HEK293T (cell line): Measurements from ENCODE around the gene DOK4.
A peak's percentile ranks its signal among the peaks of the same experiment; 100 is the strongest.

ENCODE experiments used
- CTCF ChIA-PET: fragments of 350-600 bp; formaldehyde crosslinking; extraction: SDS; loops from one replicate; lab custom pipeline; 2021; ENCODE audit warnings: antibody characterized with exemption, inconsistent platforms; lab: Yijun Ruan, JAX
- POLR2A ChIA-PET: fragments of 350-600 bp; formaldehyde crosslinking; extraction: SDS; loops from one replicate; lab custom pipeline; 2020; ENCODE audit warnings: antibody characterized with exemption, inconsistent platforms; lab: Yijun Ruan, JAX
- DNase-seq: peaks from one replicate; pipeline ENCODE4 v3.0.0; 2012; ENCODE audit warnings: mixed read lengths; ENCODE audit errors: extremely low spot score
- ARNT ChIP-seq: fragments of 450-650 bp; IDR thresholded peaks from 2 replicates; pipeline ENCODE4 v1.6.1; 2017; ENCODE audit warnings: mild to moderate bottlenecking
- BHLHE40 ChIP-seq: fragments of 450-650 bp; IDR thresholded peaks from 2 replicates; pipeline ENCODE4 v1.6.1; 2016; ENCODE audit warnings: mild to moderate bottlenecking, moderate library complexity, borderline replicate concordance
- CTBP1 ChIP-seq: fragments of 450-650 bp; IDR thresholded peaks from 2 replicates; pipeline ENCODE4 v1.6.1; 2016; ENCODE audit warnings: borderline replicate concordance
- ELF4 ChIP-seq: fragments of 450-650 bp; IDR thresholded peaks from 2 replicates; pipeline ENCODE4 v1.6.1; 2017; ENCODE audit warnings: antibody characterized with exemption
- FOXA1 ChIP-seq: fragments of 450-650 bp; IDR thresholded peaks from 2 replicates; pipeline ENCODE4 v1.6.1; 2016; ENCODE audit warnings: mild to moderate bottlenecking
- FOXK2 ChIP-seq: fragments of 450-650 bp; IDR thresholded peaks from 2 replicates; pipeline ENCODE4 v1.6.1; 2016; ENCODE audit warnings: mild to moderate bottlenecking
- FOXM1 ChIP-seq: fragments of 450-650 bp; IDR thresholded peaks from 2 replicates; pipeline ENCODE4 v1.6.1; 2017; ENCODE audit warnings: mild to moderate bottlenecking, borderline replicate concordance
- HDGF ChIP-seq: fragments of 450-650 bp; IDR thresholded peaks from 2 replicates; pipeline ENCODE4 v1.6.1; 2017; ENCODE audit warnings: antibody characterized with exemption, borderline replicate concordance
- L3MBTL2 ChIP-seq: fragments of 450-650 bp; conservative IDR thresholded peaks from 2 replicates; pipeline ENCODE4 v1.6.1; 2016; ENCODE audit warnings: mild to moderate bottlenecking
- LEF1 ChIP-seq: fragments of 450-650 bp; IDR thresholded peaks from 2 replicates; pipeline ENCODE4 v1.6.1; 2017; ENCODE audit warnings: mild to moderate bottlenecking, borderline replicate concordance
- NFRKB ChIP-seq: fragments of 450-650 bp; IDR thresholded peaks from 2 replicates; pipeline ENCODE4 v1.6.1; 2016; ENCODE audit warnings: mild to moderate bottlenecking, moderate library complexity
- PKNOX1 ChIP-seq: fragments of 450-650 bp; IDR thresholded peaks from 2 replicates; pipeline ENCODE4 v1.6.1; 2016
- SP1 ChIP-seq: fragments of 450-650 bp; IDR thresholded peaks from 2 replicates; pipeline ENCODE4 v1.6.1; 2017
- SUZ12 ChIP-seq: fragments of 450-650 bp; IDR thresholded peaks from 2 replicates; pipeline ENCODE4 v1.6.1; 2016; ENCODE audit warnings: mild to moderate bottlenecking
- TARDBP ChIP-seq: fragments of 450-650 bp; IDR thresholded peaks from 2 replicates; pipeline ENCODE4 v1.6.1; 2016
- ZNF384 ChIP-seq: fragments of 450-650 bp; IDR thresholded peaks from 2 replicates; pipeline ENCODE4 v1.6.1; 2016

The DOK4 gene

GRCh38 chr16:57480754-57481230 is 5.5 kb downstream of the DOK4 start:
- no peak for DNase-seq
- no peak for TF ChIP-seq SP1
- TF ChIP-seq ARNT, result no peak
- no peak for TF ChIP-seq HDGF
- ChIA-PET CTCF (interaction anchor here (0.8 kb wide), 1 partner anchor 39 kb away, joined by 4 read pairs; no protein-coding TSS in a partner anchor), POLR2A (no interaction called here)

DNA sequence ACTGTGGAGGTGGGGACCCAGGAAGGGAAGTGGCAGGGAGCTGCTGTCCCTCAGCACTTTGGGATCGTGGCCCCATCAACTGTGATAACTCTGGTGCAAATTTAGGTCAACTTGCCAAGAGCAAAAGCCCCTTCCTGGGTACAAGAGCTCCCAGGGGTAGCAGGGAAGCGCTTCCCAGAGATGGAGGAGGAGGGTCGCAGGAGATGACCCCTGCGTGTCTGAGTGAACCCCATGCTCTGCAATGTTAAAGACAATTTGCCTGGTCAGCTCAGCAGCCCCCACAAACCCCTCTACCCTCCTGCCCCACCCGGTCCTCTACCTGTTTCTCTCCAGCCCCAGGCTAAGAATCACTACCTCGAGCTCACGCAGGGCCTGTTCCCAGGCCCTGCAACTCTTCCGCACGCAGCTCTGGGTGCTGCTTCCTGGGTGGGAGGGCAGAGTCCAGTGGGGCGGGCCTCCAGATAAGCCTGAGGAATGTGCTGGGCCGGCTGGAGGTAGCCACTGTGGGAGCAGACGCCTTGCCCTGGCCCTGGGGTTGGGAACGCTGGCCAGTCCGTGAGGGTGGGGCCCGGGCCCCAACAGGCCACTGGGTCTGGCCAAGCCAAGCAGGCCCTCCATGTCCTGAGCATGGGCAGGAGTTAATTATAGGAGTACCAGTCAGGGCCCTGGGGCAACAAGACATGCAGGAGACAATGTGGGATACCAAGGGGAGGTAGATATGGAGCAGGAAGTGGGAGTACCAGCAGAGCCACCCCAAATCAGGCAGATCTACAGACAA is 6.1 kb downstream of the DOK4 start:
- ChIA-PET POLR2A (interaction anchor here (1.0 kb wide), 1 partner anchor 33 kb away, joined by 3 read pairs; the partner anchor contains the start of genes CIAPIN1 and COQ9), CTCF (no interaction called here)
- TF ChIP-seq CTBP1 (no peak), FOXK2 (no peak), ELF4 (no peak), BHLHE40 (no peak), TARDBP (no peak), FOXA1 (no peak), ZNF384 (no peak), L3MBTL2 (no peak), PKNOX1 (no peak), FOXM1 (no peak), HDGF (no peak), SUZ12 (no peak), NFRKB (no peak), SP1 (no peak), ARNT (no peak)
- no peak for DNase-seq

DNA sequence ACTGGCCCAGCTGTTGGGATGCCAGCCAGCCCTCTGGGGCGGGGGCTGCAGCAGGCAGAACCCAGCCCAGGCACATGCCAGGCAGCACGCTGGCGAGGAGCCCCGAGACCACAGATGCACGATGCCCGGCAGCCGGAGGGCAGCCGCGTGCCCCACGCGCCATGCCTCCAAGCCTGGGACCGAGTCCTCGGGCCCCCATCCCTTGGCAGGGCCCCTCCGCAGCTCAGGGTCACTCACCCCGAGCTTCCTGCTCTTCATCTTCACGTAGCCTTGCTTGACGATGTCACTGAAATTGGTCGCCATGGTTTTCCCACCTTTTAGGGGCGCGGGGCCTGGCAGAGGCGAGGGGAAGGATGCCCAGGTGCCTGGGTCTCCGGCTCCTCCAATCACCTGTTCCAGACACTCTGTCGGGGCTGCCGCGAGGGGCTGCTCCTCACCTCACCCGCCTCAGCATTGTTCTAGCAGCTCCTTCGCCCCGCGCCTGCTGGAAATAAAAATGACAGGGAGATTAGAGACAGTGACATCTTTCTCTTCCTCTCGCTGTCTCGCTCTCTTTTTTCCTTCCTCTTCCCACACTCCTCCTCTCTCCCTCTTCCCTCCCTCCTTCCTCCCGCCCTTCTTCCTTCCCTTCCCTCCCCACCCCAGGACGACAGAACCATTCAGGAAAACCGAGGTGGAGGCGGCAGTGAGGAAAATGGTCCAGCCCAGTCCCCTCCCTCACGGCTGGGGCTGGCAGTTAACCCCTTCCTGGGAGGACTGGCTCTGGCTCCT is 6.9 kb downstream of the DOK4 start:
- peak; percentile 53 for DNase-seq
- TF ChIP-seq CTBP1 (no peak), SUZ12 (no peak), TARDBP (no peak), ZNF384 (no peak), HDGF (no peak), PKNOX1 (no peak), FOXK2 (no peak), FOXM1 (no peak), SP1 (no peak), ARNT (no peak), ELF4 (no peak), NFRKB (no peak)
- CTCF ChIA-PET, result no interaction called here
- POLR2A ChIA-PET, result interaction anchor here (1.0 kb wide), 1 partner anchor 32 kb away, joined by 3 read pairs; the partner anchor contains the start of genes CIAPIN1 and COQ9

GRCh38 chr16:57478396-57479204 is 7.7 kb downstream of the DOK4 start:
- DNase-seq, result no peak
- ChIA-PET CTCF (no interaction called here), POLR2A (no interaction called here)
- TF ChIP-seq BHLHE40 (no peak), SUZ12 (no peak), FOXM1 (no peak), NFRKB (no peak), FOXA1 (no peak), TARDBP (no peak), L3MBTL2 (no peak), ELF4 (no peak), LEF1 (no peak), HDGF (no peak), SP1 (no peak), FOXK2 (no peak), CTBP1 (no peak), ARNT (no peak), ZNF384 (no peak)

GRCh38 chr16:57477531-57478202 is 8.6 kb downstream of the DOK4 start:
- TF ChIP-seq PKNOX1 (no peak), ARNT (no peak), ZNF384 (no peak), FOXA1 (no peak), FOXK2 (no peak), HDGF (no peak), TARDBP (no peak), L3MBTL2 (no peak), LEF1 (no peak), BHLHE40 (no peak), ELF4 (no peak), SP1 (no peak), SUZ12 (no peak), FOXM1 (no peak), NFRKB (no peak), CTBP1 (no peak)
- ChIA-PET POLR2A (no interaction called here), CTCF (no interaction called here)

More at GRCh38 chr16:57477531-57478202, 8.6 kb downstream of the DOK4 start:
- no peak for DNase-seq
